ENCODE results near the gene CYP24A1. TPM values are rescaled to one million over a fixed set of nuclear protein-coding genes. Genes with fewer than 3 reads are reported as not detected.

The CYP24A1 gene
- total RNA-seq, 2 donors from 2014 or later: 1.9 TPM; not detected in 1

- Histone ChIP-seq H3K9me3 (no peaks in the 10 kb centered on the region), H3K27ac (no peak overlapping the region), H3K4me3 (no peak overlapping the region), H3K27me3 (replicated peaks; ENCODE audit: insufficient read depth) (no peaks in the 10 kb centered on the region), H3K4me1 (replicated peaks) (no peaks in the 10 kb centered on the region), H3K36me3 (no peaks in the 10 kb centered on the region)
- no peak for TF ChIP-seq POLR2AphosphoS5 (IDR thresholded peaks at IDR 0.05)
- TF ChIP-seq POLR2A (IDR thresholded peaks at IDR 0.05): no peak
- no peak for TF ChIP-seq CTCF (IDR thresholded peaks at IDR 0.05)
- intact Hi-C loops (cut with DNase I): no loop called here
- 88% methylated on average over 2 of the region's 2 CpGs for WGBS
- DNase-seq (ENCODE audit: low spot score): no peak
Observed at GRCh38 chr20:54190217-54190616, 16.4 kb upstream of the CYP24A1 start.

DNA sequence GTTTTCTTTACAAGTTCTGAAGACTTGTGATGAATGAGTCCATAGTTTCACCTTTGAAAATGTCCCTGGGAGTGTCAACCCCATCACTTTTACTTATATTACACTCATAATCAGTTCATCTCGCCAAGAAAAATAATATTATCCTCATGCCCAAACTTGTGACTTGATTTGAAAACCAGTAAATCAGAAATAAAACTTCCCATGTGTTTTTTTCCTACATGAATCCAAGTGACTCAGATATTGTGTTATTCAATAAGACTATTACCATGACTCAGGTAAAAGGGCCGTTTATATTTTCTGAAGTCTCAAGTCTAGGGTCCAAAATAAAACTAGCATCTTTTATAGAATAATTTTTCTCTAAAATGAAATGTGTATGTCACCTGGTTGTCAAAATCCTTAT lies 15.8 kb upstream of the CYP24A1 start:
- H3K4me1 ChIP-seq (replicated peaks): no peaks in the 10 kb centered on the region
- H3K4me3 ChIP-seq: no peak overlapping the region
- H3K36me3 ChIP-seq: no peaks in the 10 kb centered on the region
- no peak for DNase-seq (ENCODE audit: low spot score)
- no peaks in the 10 kb centered on the region for H3K9me3 ChIP-seq
- intact Hi-C loops (cut with DNase I): no loop called here
- WGBS: 35% methylated on average over 2 of the region's 2 CpGs
- TF ChIP-seq POLR2A (IDR thresholded peaks at IDR 0.05) (no peak), CTCF (IDR thresholded peaks at IDR 0.05) (no peak), POLR2AphosphoS5 (IDR thresholded peaks at IDR 0.05) (no peak)
- no peaks in the 10 kb centered on the region for H3K27me3 ChIP-seq (replicated peaks; ENCODE audit: insufficient read depth)
- H3K27ac ChIP-seq: no peak overlapping the region

- Histone ChIP-seq H3K4me1 (replicated peaks) (no peaks in the 10 kb centered on the region), H3K4me3 (no peak overlapping the region), H3K27ac (no peak overlapping the region), H3K9me3 (no peaks in the 10 kb centered on the region), H3K27me3 (replicated peaks; ENCODE audit: insufficient read depth) (no peaks in the 10 kb centered on the region), H3K36me3 (no peaks in the 10 kb centered on the region)
- TF ChIP-seq POLR2AphosphoS5 (IDR thresholded peaks at IDR 0.05) (no peak), CTCF (IDR thresholded peaks at IDR 0.05) (no peak), POLR2A (IDR thresholded peaks at IDR 0.05) (no peak)
- intact Hi-C loops (cut with DNase I): no loop called here
- no peak for DNase-seq (ENCODE audit: low spot score)
- WGBS: 91% methylated on average over 11 of the region's 11 CpGs
Observed at GRCh38 chr20:54188132-54188849, 14.5 kb upstream of the CYP24A1 start.

DNA sequence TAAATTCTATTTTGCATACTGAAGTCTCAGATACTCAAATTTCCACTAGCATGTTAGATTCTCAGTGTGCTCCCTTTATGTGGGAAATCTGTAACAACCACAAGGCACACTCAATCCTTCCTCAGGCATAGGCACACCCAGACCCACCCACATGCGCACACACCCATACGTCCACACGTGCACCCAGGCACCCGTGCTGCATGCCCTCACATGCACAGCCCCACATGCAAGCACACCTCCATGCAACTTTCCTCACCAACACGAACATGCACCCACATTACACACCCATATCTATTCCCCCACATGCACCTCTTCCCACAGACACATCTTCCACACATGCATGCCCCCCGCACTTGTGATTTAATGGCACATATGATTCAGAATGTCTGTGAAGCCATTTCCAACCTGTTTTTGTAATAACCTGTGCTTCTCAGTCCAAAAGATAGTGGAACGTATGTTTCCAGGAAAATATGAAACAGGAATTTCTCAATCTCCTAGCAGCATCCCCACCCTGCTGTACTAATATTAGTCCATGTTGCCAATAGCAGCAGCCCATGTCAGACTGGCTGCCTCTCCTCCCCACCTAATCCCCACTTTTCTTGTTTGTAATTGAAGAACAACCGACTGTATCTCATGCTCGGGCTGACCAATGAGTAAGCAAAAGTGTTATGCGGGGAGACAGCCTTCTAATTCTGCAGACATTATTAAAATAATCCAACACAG lies 11.3 kb upstream of the CYP24A1 start:
- Histone ChIP-seq H3K27ac (no peak overlapping the region), H3K27me3 (replicated peaks; ENCODE audit: insufficient read depth) (no peaks in the 10 kb centered on the region), H3K36me3 (no peaks in the 10 kb centered on the region), H3K9me3 (no peaks in the 10 kb centered on the region), H3K4me3 (no peak overlapping the region), H3K4me1 (replicated peaks) (no peaks in the 10 kb centered on the region)
- TF ChIP-seq POLR2AphosphoS5 (IDR thresholded peaks at IDR 0.05) (no peak), CTCF (IDR thresholded peaks at IDR 0.05) (no peak), POLR2A (IDR thresholded peaks at IDR 0.05) (no peak)
- WGBS: 68% methylated on average over 10 of the region's 10 CpGs
- no peak for DNase-seq (ENCODE audit: low spot score)
- intact Hi-C loops (cut with DNase I): no loop called here

DNA sequence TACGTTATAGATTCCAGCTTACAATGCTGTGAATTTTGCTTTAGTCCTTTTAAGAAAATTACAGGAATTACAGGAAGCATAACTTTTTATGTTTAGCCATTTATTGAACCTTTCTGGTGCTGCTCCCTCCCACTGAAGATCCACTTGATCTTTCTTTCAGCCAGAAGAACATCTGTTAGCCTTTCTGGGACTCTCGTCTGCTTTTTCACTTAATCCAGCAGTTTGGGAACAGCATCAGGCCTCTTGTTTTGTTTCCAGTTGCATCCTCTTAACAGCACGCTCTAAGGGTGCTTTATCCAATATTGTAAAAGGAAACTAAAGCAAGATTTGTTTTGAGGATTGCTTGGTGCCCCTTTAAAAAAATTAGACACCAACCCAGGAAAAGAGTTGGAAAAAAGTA lies 10.3 kb upstream of the CYP24A1 start:
- Histone ChIP-seq H3K36me3 (no peaks in the 10 kb centered on the region), H3K4me3 (no peak overlapping the region), H3K27me3 (replicated peaks; ENCODE audit: insufficient read depth) (no peaks in the 10 kb centered on the region), H3K9me3 (no peaks in the 10 kb centered on the region), H3K27ac (no peak overlapping the region), H3K4me1 (replicated peaks) (no peaks in the 10 kb centered on the region)
- no peak for TF ChIP-seq POLR2AphosphoS5 (IDR thresholded peaks at IDR 0.05)
- no peak for TF ChIP-seq POLR2A (IDR thresholded peaks at IDR 0.05)
- TF ChIP-seq CTCF (IDR thresholded peaks at IDR 0.05): no peak
- DNase-seq (ENCODE audit: low spot score): no peak
- 66% methylated on average over 3 of the region's 3 CpGs for WGBS
- intact Hi-C loops (cut with DNase I): no loop called here

Data from prostate gland (tissue), 2 donors.